ENCODE data around the gene BICDL1. TPM values are rescaled to one million over a fixed set of nuclear protein-coding genes. Genes with fewer than 3 reads are reported as not detected.

BICDL1 gene, protein sequence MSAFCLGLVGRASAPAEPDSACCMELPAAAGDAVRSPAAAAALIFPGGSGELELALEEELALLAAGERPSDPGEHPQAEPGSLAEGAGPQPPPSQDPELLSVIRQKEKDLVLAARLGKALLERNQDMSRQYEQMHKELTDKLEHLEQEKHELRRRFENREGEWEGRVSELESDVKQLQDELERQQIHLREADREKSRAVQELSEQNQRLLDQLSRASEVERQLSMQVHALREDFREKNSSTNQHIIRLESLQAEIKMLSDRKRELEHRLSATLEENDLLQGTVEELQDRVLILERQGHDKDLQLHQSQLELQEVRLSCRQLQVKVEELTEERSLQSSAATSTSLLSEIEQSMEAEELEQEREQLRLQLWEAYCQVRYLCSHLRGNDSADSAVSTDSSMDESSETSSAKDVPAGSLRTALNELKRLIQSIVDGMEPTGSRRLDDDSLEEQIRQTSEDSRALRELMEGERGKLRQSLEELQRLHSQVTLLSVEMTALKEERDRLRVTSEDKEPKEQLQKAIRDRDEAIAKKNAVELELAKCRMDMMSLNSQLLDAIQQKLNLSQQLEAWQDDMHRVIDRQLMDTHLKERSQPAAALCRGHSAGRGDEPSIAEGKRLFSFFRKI
- total RNA-seq (2021; ENCODE audit: unreplicated experiment): 18.2 TPM
- polyA plus RNA-seq (2012): 7.0 and 7.2 TPM in 2 replicates
- Bru-seq, nascent RNA: percentile 48 among the genes with signal in this experiment
- BruChase-seq, experiment 1, labeled RNA remaining after a 6-hour chase: percentile 53 among the genes with signal in this experiment
- BruChase-seq, experiment 2, labeled RNA remaining after a 2-hour chase: percentile 53 among the genes with signal in this experiment
- long read RNA-seq, transcript BICDL1-201 (9 exons, 3,055 nt): major isoform, 6 of 21 reads
- long read RNA-seq, partial matches to known transcripts: 1 of 21 reads
- long read RNA-seq, other reads (novel, unspliced or antisense): 14 of 21 reads

DNA sequence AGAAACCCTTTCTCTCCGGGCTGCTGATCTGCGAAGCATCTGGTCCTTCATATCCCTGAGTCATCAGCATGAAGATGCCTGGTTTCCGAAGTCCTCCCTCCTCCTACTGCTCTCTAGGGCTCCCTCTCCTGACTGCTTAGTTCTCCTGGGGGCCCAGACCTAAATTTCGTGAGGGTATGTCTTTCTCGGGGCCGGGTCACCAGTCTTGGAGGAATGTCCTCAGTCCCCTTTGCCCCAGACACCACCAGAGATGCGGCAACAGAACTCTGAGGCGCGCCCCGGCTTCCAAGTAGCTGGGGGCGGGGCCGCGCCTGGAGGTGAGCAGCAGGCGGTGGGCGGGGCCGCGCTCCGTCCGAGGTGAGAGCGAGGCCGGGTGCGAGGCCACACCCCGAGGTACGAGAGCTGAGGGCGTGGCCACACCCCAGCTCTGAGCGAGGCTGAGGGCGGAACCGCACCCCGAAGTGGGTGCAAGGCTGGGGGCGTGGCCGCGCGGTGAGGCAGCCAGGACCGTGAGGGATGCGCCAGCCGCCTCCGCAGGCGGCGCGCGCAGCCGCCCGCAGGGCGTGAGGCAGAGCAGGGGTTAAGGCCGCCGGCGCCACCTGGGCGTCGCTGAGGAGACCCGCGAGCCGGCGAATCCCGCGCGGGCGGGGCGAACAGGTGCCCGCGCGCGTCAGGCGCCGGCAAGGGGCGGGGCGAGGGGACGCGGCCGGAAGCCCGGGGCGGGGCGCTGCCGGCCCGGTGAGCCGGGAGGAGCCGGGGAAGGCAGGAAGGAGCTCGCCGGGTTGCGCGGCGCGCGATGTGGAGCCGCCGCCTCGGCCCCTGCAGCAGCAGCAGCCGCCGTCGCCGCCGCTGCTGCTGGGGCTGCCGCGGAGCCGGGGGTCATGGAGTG is at the start of gene BICDL1:
BICDL1 (plus strand) TSS at position 765 of the 889 bp plus-strand sequence. CDS start 633 bp downstream, outside the sequence.
- peak within 1 kb of the TSS; percentile 44 to 61 for H3K4me3 ChIP-seq (replicated peaks in 1 of 2; ENCODE audit: low read depth in 1 of 2, low read length in 2 of 2)
- H3K27ac ChIP-seq (ENCODE audit: low read depth, low read length): peak within 1 kb of the TSS; percentile 61
- H3K4me2 ChIP-seq (ENCODE audit: low read length): peak within 1 kb of the TSS; percentile 90
- no peaks in the 10 kb centered on the region for H3K9me3 ChIP-seq (ENCODE audit: control insufficient read depth in 1 of 2, insufficient read depth in 1 of 2, low read depth in 1 of 2, low read length in 2 of 2)
- H3K36me3 ChIP-seq (ENCODE audit: control insufficient read depth in 1 of 2, insufficient read depth in 2 of 2, low read length in 2 of 2): no peaks in the 10 kb centered on the region
- H4K20me1 ChIP-seq (ENCODE audit: insufficient read depth): no peaks in the 10 kb centered on the region
- DNase-seq (ENCODE audit: low read depth, low spot score): peak; percentile 93
- no TSS peak for BruUV-seq (replicated peaks)
- intact Hi-C loops (cut with micrococcal nuclease): loop anchor here (2.0 kb wide), 1 partner anchor 98 kb away; no protein-coding TSS in a partner anchor
- no peaks in the 10 kb centered on the region for H3K79me2 ChIP-seq (ENCODE audit: insufficient read depth, low read length)
- peak; percentile 91 for ATAC-seq
- H3K27me3 ChIP-seq (ENCODE audit: insufficient read depth, low read length): no peaks in the 10 kb centered on the region
- H3K9ac ChIP-seq (ENCODE audit: low read length): peak within 1 kb of the TSS; percentile 48
- ChIA-PET RAD21 (ENCODE audit: low non-redundant PET in 1 of 2, low total read pairs in 2 of 2, uncharacterized antibody in 2 of 2, unreplicated experiment in 2 of 2) (no interaction called here), POLR2A (interaction anchor here (0.6 to 1.2 kb wide), 5 partner anchors 14 to 212 kb away, joined by 3 to 4 read pairs (median 3); partner anchors contain the start of gene RPLP0), CTCF (interaction anchor here (0.7 to 1.3 kb wide), 4 partner anchors 11 to 99 kb away, joined by 3 to 5 read pairs (median 4); no protein-coding TSS in a partner anchor)
- no peaks in the 10 kb centered on the region for H3K9me2 ChIP-seq (ENCODE audit: insufficient read depth)
- TF ChIP-seq JUND (IDR thresholded peaks at IDR 0.05): no peak
- TF ChIP-seq TCF7L2 (IDR thresholded peaks at IDR 0.05; ENCODE audit: borderline replicate concordance, extremely low read depth, insufficient read depth, insufficient read length): no peak
- no peak; the same call in 1 of the 2 replicates for TF ChIP-seq REST (IDR thresholded peaks at IDR 0.05; ENCODE audit: low read depth)
- TF ChIP-seq YY1 (IDR thresholded peaks at IDR 0.05; ENCODE audit: extremely low read depth, insufficient replicate concordance, low read depth, low read length): no peak
- TF ChIP-seq EGR1 (IDR thresholded peaks at IDR 0.05; ENCODE audit: low read depth): peak; percentile 95
- TF ChIP-seq, protein P1, sequence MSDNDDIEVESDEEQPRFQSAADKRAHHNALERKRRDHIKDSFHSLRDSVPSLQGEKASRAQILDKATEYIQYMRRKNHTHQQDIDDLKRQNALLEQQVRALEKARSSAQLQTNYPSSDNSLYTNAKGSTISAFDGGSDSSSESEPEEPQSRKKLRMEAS (IDR thresholded peaks at IDR 0.05): peak; percentile 61
- 0 out of 2 replicates have a peak, but pooled peaks have one; percentile 22 for TF ChIP-seq RAD21 (IDR thresholded peaks at IDR 0.05; ENCODE audit: low read depth)
- no peak for TF ChIP-seq EZH2phosphoT487 (IDR thresholded peaks at IDR 0.05; ENCODE audit: borderline replicate concordance)
- TF ChIP-seq, protein P2, sequence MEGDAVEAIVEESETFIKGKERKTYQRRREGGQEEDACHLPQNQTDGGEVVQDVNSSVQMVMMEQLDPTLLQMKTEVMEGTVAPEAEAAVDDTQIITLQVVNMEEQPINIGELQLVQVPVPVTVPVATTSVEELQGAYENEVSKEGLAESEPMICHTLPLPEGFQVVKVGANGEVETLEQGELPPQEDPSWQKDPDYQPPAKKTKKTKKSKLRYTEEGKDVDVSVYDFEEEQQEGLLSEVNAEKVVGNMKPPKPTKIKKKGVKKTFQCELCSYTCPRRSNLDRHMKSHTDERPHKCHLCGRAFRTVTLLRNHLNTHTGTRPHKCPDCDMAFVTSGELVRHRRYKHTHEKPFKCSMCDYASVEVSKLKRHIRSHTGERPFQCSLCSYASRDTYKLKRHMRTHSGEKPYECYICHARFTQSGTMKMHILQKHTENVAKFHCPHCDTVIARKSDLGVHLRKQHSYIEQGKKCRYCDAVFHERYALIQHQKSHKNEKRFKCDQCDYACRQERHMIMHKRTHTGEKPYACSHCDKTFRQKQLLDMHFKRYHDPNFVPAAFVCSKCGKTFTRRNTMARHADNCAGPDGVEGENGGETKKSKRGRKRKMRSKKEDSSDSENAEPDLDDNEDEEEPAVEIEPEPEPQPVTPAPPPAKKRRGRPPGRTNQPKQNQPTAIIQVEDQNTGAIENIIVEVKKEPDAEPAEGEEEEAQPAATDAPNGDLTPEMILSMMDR (IDR thresholded peaks at IDR 0.05 in 2 of 3, conservative IDR thresholded peaks at IDR 0.05 in 1 of 3; ENCODE audit: borderline replicate concordance in 1 of 3, insufficient read depth in 1 of 3, low read depth in 2 of 3, low read length in 2 of 3): peak in 1 of 3 experiments; percentile 13; a peak in 1 of 6 replicates
- TF ChIP-seq SP1 (IDR thresholded peaks at IDR 0.05; ENCODE audit: low read depth): peak; percentile 52; the same call in 1 of the 2 replicates
- no peak for TF ChIP-seq FOSL1 (IDR thresholded peaks at IDR 0.05; ENCODE audit: low read depth)
- no peak for TF ChIP-seq CBX3 (IDR thresholded peaks at IDR 0.05; ENCODE audit: low read depth)
- peak; percentile 45 for TF ChIP-seq POLR2AphosphoS5 (IDR thresholded peaks at IDR 0.05; ENCODE audit: low read depth, low read length)
- TF ChIP-seq ELF1 (IDR thresholded peaks at IDR 0.05; ENCODE audit: borderline replicate concordance, low read depth): no peak
- TF ChIP-seq SIN3A (IDR thresholded peaks at IDR 0.05; ENCODE audit: low read depth): no peak; the same call in none of the 2 replicates
- peak within 1 kb of the TSS; percentile 24 for H2AFZ ChIP-seq (ENCODE audit: low read depth, low read length, poor library complexity, severe bottlenecking)
- peaks cover 10 to 21% of the 10 kb centered on the region in 2 experiments for H3K4me1 ChIP-seq (ENCODE audit: control insufficient read depth in 1 of 2, insufficient read depth in 2 of 2, low read length in 2 of 2)
